GM21423 (cell line): ENCODE data around the gene DAAM2.

Experiments
- ATAC-seq: cut with Tn5 transposase; IDR thresholded peaks from one replicate; pipeline ENCODE4 v1.9.1; 2021; ENCODE audit warnings: mild to moderate bottlenecking, moderate library complexity; ENCODE audit not compliant: unreplicated experiment

Gene DAAM2

GRCh38 chr6:39925191-39925930 lies 133.2 kb downstream of the DAAM2 start:
- ATAC-seq: no peak

GRCh38 chr6:39925931-39926290 lies 133.7 kb downstream of the DAAM2 start:
- ATAC-seq: no peak

GRCh38 chr6:39926668-39927067 lies 134.5 kb downstream of the DAAM2 start:
- no peak for ATAC-seq

- ATAC-seq: no peak
Observed at GRCh38 chr6:39927159-39927558, 135.0 kb downstream of the DAAM2 start.

GRCh38 chr6:39929039-39929732 lies 137.0 kb downstream of the DAAM2 start:
- no peak for ATAC-seq

- no peak for ATAC-seq
Observed at GRCh38 chr6:39929733-39930461, 137.7 kb downstream of the DAAM2 start.

GRCh38 chr6:39930540-39930939 lies 138.4 kb downstream of the DAAM2 start:
- no peak for ATAC-seq

GRCh38 chr6:39931607-39932006 lies 139.4 kb downstream of the DAAM2 start:
- ATAC-seq: no peak

- ATAC-seq: no peak
Observed at GRCh38 chr6:39932386-39932910, 140.3 kb downstream of the DAAM2 start.

- no peak for ATAC-seq
Observed at GRCh38 chr6:39933669-39934130, 141.5 kb downstream of the DAAM2 start.

- no peak for ATAC-seq
Observed at GRCh38 chr6:39934131-39934757, 142.1 kb downstream of the DAAM2 start, which contains the start of gene MOCS1. MOCS1 (minus strand) TSS chr6:39934462; CDS start chr6:39934417, 45 bp downstream.

- no peak for ATAC-seq
Observed at GRCh38 chr6:39935241-39935640, 143.1 kb downstream of the DAAM2 start.

GRCh38 chr6:39936857-39937256 lies 144.7 kb downstream of the DAAM2 start:
- no peak for ATAC-seq

GRCh38 chr6:39937686-39938333 lies 145.6 kb downstream of the DAAM2 start:
- no peak for ATAC-seq

- ATAC-seq: no peak
Observed at GRCh38 chr6:39938773-39939654, 146.8 kb downstream of the DAAM2 start.

- ATAC-seq: no peak
Observed at GRCh38 chr6:39941138-39941537, 149.0 kb downstream of the DAAM2 start.

- ATAC-seq: no peak
Observed at GRCh38 chr6:39941820-39942219, 149.6 kb downstream of the DAAM2 start.

- ATAC-seq: no peak
Observed at GRCh38 chr6:39942903-39943580, 150.9 kb downstream of the DAAM2 start.

- no peak for ATAC-seq
Observed at GRCh38 chr6:39945626-39946025, 153.4 kb downstream of the DAAM2 start.
